IPS DF 6.9 (cell line): ENCODE data around the gene GLRB.
A peak's percentile ranks its signal among the peaks of the same experiment; 100 is the strongest.
"Not testable (repeated sequence)": the region's sequence is repeated elsewhere in the genome, so short reads cannot be mapped to it uniquely, and the experiment has no call there.

Experiments
- DNase-seq: peaks from one replicate; pipeline ENCODE4 v3.0.0-alpha.2; 2013; ENCODE audit warnings: low read depth, low spot score
- H3K27ac ChIP-seq: one replicate; pipeline ENCODE4 v1.5.1; 2013; ENCODE audit warnings: low read length, control low read depth
- H3K27me3 ChIP-seq: 2 replicates; pipeline ENCODE4 v1.6.1; 2013; ENCODE audit warnings: mild to moderate bottlenecking, low read length; ENCODE audit not compliant: control insufficient read depth, insufficient read depth
- H3K36me3 ChIP-seq: 2 replicates; pipeline ENCODE4 v1.6.1; 2013; ENCODE audit warnings: low read length; ENCODE audit not compliant: control insufficient read depth, insufficient read depth
- H3K4me1 ChIP-seq: 2 replicates; pipeline ENCODE4 v1.6.1; 2013; ENCODE audit warnings: low read length; ENCODE audit not compliant: control insufficient read depth, insufficient read depth
- H3K4me3 ChIP-seq: 2 replicates; pipeline ENCODE4 v1.5.1; 2013; ENCODE audit warnings: mild to moderate bottlenecking, low read length
- H3K9me3 ChIP-seq: 2 replicates; pipeline ENCODE4 v1.6.1; 2013; ENCODE audit warnings: low read length, inconsistent platforms; ENCODE audit not compliant: control insufficient read depth, insufficient read depth
- WGBS: extraction: QIAGEN DNeasy Blood & Tissue Kit; methylation state at CpG from one replicate; pipeline ENCODE4 v1.1.7; 2013; ENCODE audit warnings: mixed read lengths, missing lambda C conversion rate; ENCODE audit not compliant: insufficient read length, insufficient coverage; 5-methylcytosine and 5-hydroxymethylcytosine counted together

GLRB gene

DNA sequence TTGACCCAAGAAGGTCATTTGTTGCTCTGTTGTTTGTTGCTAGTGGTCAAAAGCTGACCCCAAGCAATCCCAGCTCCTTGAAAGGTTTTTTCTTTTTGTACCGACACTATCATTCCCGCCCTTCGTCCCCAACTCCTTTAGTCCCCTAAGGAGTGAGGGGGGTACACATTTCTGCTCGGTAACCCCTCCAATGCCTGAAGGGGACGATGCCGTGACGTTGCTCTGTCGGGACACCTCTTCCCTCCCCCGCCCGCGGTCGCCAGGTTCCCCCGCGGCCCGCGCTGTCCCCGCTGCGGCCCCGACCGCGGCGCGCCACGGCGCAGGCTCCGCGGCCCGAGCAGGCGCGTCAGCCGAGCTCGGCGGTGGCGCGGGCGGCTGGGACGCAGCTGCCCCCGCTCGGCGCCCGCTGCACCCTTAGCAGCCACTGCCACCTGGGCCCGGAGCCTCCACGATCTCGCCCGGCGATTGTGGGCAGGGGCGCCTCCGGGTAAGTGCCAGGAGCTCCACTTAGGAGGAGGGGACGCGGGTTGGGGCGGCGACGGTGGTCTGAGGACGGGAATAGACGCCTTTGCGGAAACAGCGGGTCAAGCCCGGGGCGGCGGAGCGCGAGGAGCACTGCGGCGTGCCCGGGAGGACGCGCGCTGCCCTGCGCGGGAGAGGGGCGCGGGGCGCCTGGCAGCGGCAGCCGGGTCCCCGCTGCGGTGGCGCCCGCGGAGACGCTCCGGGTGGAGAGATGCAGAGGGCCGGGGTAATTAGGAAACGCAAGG, at the start of gene GLRB:
GLRB (plus strand) TSS at position 340 of the 767 bp plus-strand sequence. CDS start 1,875 bp downstream, outside the sequence.
- no CpG with 5 or more reads among the region's 84 CpGs for WGBS
- Histone ChIP-seq H3K4me1 (no peaks in the 10 kb centered on the region; the same call in 1 of the 2 replicates), H3K36me3 (no peaks in the 10 kb centered on the region), H3K9me3 (no peaks in the 10 kb centered on the region), H3K27me3 (peaks cover 2% of the 10 kb centered on the region; the same call in 1 of the 2 replicates), H3K27ac (no peak within 1 kb of the TSS), H3K4me3 (peak within 1 kb of the TSS; percentile 47; the same call in 1 of the 2 replicates)
- no peak for DNase-seq

DNA sequence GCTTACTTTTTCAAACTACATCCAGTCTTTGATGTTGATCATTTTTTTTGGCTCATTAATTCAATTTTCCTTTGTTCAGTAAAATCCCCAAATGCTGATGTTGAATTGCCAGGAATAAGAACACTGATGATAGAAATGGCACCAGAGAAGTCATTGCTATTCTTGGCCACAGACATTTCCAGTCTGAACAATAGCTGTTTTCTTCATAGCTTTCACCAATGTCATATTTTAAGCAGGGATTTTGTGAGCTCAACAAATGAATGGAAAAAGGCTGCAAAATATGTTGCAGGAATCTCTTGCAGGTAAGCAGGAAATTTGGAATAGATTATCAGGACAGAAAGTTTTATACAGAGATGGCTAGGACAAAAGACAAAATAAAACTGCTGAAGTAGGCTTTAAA, 40.5 kb upstream of the GLRB start:
- Histone ChIP-seq H3K36me3 (no peaks in the 10 kb centered on the region), H3K27ac (no peak overlapping the region), H3K4me3 (no peak overlapping the region), H3K9me3 (no peaks in the 10 kb centered on the region), H3K27me3 (no peaks in the 10 kb centered on the region), H3K4me1 (no peaks in the 10 kb centered on the region)
- no peak for DNase-seq

GRCh38 chr4:157040405-157040804, 35.5 kb upstream of the GLRB start:
- peaks cover 1% of the 10 kb centered on the region; the same call in 1 of the 2 replicates for H3K4me1 ChIP-seq
- no peaks in the 10 kb centered on the region for H3K9me3 ChIP-seq
- no peaks in the 10 kb centered on the region for H3K27me3 ChIP-seq
- H3K4me3 ChIP-seq = no peak overlapping the region
- DNase-seq = no peak
- no peaks in the 10 kb centered on the region for H3K36me3 ChIP-seq
- no peak overlapping the region for H3K27ac ChIP-seq

DNA sequence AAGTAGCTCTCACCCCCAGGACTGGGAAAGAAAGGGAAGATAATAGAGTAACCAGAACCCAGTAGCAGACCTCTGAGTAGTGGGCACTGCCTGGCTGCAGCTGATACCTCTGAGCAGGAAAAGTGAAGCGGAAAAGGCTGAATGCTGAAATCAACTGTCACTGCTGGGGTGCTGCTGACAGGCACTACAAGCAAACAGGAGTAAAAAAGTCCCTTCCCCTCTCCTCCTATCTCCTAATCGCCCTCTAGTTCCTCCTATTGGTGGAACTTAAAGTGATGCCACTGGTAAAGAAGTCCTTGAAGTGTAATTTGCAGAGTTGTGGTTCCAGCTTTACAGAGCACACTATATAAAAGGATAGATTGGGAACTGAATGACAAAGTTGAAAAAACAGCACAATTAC, 32.8 kb upstream of the GLRB start:
- DNase-seq = no peak
- WGBS = no CpG with 5 or more reads among the region's 2 CpGs
- no peaks in the 10 kb centered on the region for H3K9me3 ChIP-seq
- H3K36me3 ChIP-seq = no peaks in the 10 kb centered on the region
- H3K4me1 ChIP-seq = peaks cover 1% of the 10 kb centered on the region; the same call in 1 of the 2 replicates
- H3K4me3 ChIP-seq = no peak overlapping the region
- H3K27ac ChIP-seq = no peak overlapping the region
- H3K27me3 ChIP-seq = no peaks in the 10 kb centered on the region

DNA sequence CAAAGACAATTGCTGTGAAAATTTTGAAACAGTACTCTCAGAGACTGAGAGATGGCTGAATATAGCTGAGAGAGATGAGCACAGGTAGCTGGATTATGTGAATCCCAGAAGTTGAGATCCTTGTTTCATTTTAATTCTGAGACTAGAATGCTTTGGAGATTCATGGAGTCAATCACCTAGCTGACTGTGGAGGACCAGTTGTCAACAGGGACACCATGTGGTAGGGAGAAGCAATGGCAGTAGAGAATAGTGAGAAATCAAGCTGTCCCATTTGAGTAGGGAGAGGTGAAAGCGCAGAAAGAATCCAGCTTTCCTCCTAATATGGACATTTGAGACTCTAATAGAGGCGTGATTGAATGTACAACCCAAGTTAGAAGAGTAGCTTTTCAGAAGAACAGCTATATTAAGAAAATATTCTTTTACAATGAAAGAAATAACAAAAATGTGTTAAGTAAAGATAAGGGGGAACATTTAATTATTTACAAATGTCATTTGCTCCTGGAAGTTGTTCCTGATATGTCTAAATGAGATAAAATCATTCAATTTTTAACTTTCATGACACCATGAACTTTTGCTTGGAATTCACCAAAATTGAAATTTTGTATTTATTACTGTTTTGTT, 30.3 kb upstream of the GLRB start:
- WGBS = no CpG with 5 or more reads among the region's 2 CpGs
- no peak overlapping the region for H3K4me3 ChIP-seq
- no peak overlapping the region for H3K27ac ChIP-seq
- no peaks in the 10 kb centered on the region for H3K9me3 ChIP-seq
- H3K36me3 ChIP-seq = no peaks in the 10 kb centered on the region
- no peak for DNase-seq
- H3K27me3 ChIP-seq = no peaks in the 10 kb centered on the region
- peaks cover 1% of the 10 kb centered on the region; the same call in 1 of the 2 replicates for H3K4me1 ChIP-seq

DNA sequence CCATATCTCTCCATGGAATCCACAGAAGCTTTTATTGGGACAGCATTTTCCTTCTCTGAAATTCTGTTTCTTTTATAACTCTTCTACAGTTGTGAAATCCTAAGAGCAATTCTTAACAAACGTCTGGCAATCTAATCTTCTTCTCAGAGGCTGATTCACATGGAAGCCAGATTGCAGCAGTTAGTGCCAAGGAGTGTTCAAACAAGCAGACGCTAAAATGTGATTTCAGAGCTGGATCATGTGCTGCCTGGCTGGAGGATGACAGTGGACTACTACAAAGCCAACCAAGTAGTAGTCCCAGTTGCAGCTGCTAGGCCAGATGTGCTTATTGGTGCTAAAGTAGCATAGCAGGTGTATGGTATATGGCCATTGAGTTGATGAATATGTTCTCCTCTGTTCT, 27.7 kb upstream of the GLRB start:
- no CpG with 5 or more reads among the region's 2 CpGs for WGBS
- H3K9me3 ChIP-seq = no peaks in the 10 kb centered on the region
- H3K36me3 ChIP-seq = no peaks in the 10 kb centered on the region
- H3K4me3 ChIP-seq = no peak overlapping the region
- no peaks in the 10 kb centered on the region for H3K4me1 ChIP-seq
- no peaks in the 10 kb centered on the region for H3K27me3 ChIP-seq
- DNase-seq = no peak
- no peak overlapping the region for H3K27ac ChIP-seq

- WGBS = no CpG with 5 or more reads among the region's 4 CpGs
- Histone ChIP-seq H3K4me3 (no peak overlapping the region), H3K9me3 (no peaks in the 10 kb centered on the region), H3K4me1 (no peaks in the 10 kb centered on the region), H3K27me3 (no peaks in the 10 kb centered on the region), H3K36me3 (no peaks in the 10 kb centered on the region), H3K27ac (no peak overlapping the region)
- no peak for DNase-seq
Measured at GRCh38 chr4:157050561-157050960, 25.4 kb upstream of the GLRB start.

GRCh38 chr4:157052429-157053040, 23.4 kb upstream of the GLRB start:
- no peak overlapping the region for H3K27ac ChIP-seq
- no peak for DNase-seq
- no CpG with 5 or more reads among the region's 11 CpGs for WGBS

GRCh38 chr4:157057218-157057617, 18.7 kb upstream of the GLRB start:
- Histone ChIP-seq H3K4me1 (peaks cover 2% of the 10 kb centered on the region; the same call in 1 of the 2 replicates), H3K4me3 (no peak overlapping the region), H3K27ac (no peak overlapping the region), H3K27me3 (no peaks in the 10 kb centered on the region), H3K9me3 (no peaks in the 10 kb centered on the region), H3K36me3 (no peaks in the 10 kb centered on the region)
- no CpG with 5 or more reads among the region's 1 CpG for WGBS
- DNase-seq = no peak

More at GRCh38 chr4:157052429-157053040, 23.4 kb upstream of the GLRB start:
- no peaks in the 10 kb centered on the region for H3K27me3 ChIP-seq
- no peaks in the 10 kb centered on the region for H3K9me3 ChIP-seq
- no peaks in the 10 kb centered on the region for H3K36me3 ChIP-seq
- no peak overlapping the region for H3K4me3 ChIP-seq
- no peaks in the 10 kb centered on the region for H3K4me1 ChIP-seq

DNA sequence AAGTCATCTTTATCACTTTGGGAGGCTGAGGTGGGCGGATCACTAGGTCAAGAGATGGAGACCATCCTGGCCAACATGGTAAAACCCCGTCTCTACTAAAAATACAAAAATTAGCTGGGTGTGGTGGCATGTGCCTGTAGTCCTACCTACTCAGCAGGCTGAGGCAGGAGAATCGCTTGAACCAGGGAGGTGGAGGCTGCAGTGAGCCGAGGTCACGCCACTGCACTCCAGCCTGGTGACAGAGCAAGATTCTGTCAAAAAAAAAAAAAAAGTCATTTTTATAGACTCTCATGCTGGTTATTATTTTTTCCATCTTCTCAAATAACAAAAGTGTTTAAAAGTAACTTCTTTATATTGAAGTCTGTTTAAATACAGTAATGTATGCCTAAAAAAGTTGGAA, 17.1 kb upstream of the GLRB start:
- H3K9me3 ChIP-seq, H3K27me3 ChIP-seq, H3K27ac ChIP-seq, H3K36me3 ChIP-seq, DNase-seq, H3K4me3 ChIP-seq, H3K4me1 ChIP-seq: not testable (repeated sequence)
- WGBS = no CpG with 5 or more reads among the region's 5 CpGs
